IMR-90 (cell line): Measurements from ENCODE around the gene FES. TPM values are rescaled to one million over a fixed set of nuclear protein-coding genes. Genes with fewer than 3 reads are reported as not detected.

Experiments
- ATAC-seq: fragments of 200-7000 bp; cut with Tn5 transposase; 2 replicates; pipeline ENCODE4 v1.9.1; 2020; ENCODE audit warnings: low read depth, mild to moderate bottlenecking, moderate library complexity
- BruUV-seq: library from RNA; stranded (reverse); fragments of 400-500 nt; replicated peaks from 2 replicates; lab custom pipeline; 2021; lab: Mats Ljungman, UMichigan
- CTCF ChIA-PET: fragments of 300-600 bp; formaldehyde crosslinking; extraction: SDS; loops from one replicate; lab custom pipeline; 2021; ENCODE audit warnings: antibody characterized with exemption; lab: Yijun Ruan, JAX
- POLR2A ChIA-PET: fragments of 300-600 bp; sonication (Branson Sonifier 250); formaldehyde crosslinking; loops from one replicate; lab custom pipeline; 2022; ENCODE audit warnings: antibody characterized with exemption; ENCODE audit not compliant: unreplicated experiment; lab: Charles Lee
- DNase-seq: peaks from one replicate; pipeline ENCODE4 v3.0.0; 2013
- H2AFZ ChIP-seq: replicated peaks from 2 replicates; pipeline ENCODE3; 2013; ENCODE audit warnings: low read length, mild to moderate bottlenecking; ENCODE audit not compliant: poor library complexity
- H2AK5ac ChIP-seq: 2 replicates; pipeline ENCODE4 v1.6.1; 2013; ENCODE audit warnings: low read depth, low read length, inconsistent platforms
- H2AK9ac ChIP-seq: replicated peaks from 2 replicates; pipeline ENCODE3; 2013; ENCODE audit warnings: mild to moderate bottlenecking, low read depth, low read length, moderate library complexity; ENCODE audit not compliant: poor library complexity
- H2BK120ac ChIP-seq: 2 replicates; pipeline ENCODE4 v1.6.1; 2013; ENCODE audit warnings: low read depth, low read length, inconsistent platforms
- H2BK15ac ChIP-seq: 3 replicates; pipeline ENCODE4 v1.6.1; 2013; ENCODE audit warnings: low read depth, low read length, inconsistent platforms
- H2BK20ac ChIP-seq: 2 replicates; pipeline ENCODE4 v1.6.1; 2013; ENCODE audit warnings: low read depth, mild to moderate bottlenecking, inconsistent platforms, low read length, moderate library complexity
- H2BK5ac ChIP-seq: 2 replicates; pipeline ENCODE4 v1.6.1; 2013; ENCODE audit warnings: mild to moderate bottlenecking, low read depth, low read length, inconsistent platforms; ENCODE audit not compliant: poor library complexity, severe bottlenecking
- H3K14ac ChIP-seq: replicated peaks from 2 replicates; pipeline ENCODE4 v1.6.1; 2013; ENCODE audit warnings: low read depth, low read length, inconsistent platforms
- H3K18ac ChIP-seq: 2 replicates; pipeline ENCODE4 v1.6.1; 2013; ENCODE audit warnings: low read depth, low read length, control low read depth
- H3K23ac ChIP-seq: 2 replicates; pipeline ENCODE4 v1.6.1; 2013; ENCODE audit warnings: low read depth, low read length, inconsistent platforms
- H3K27ac ChIP-seq: 2 replicates; pipeline ENCODE4 v1.5.1; 2013; ENCODE audit warnings: mild to moderate bottlenecking, control low read depth, low read length; ENCODE audit not compliant: insufficient read depth
- H3K27me3 ChIP-seq: 2 replicates; pipeline ENCODE4 v1.6.1; 2013; ENCODE audit warnings: low read length; ENCODE audit not compliant: control insufficient read depth, insufficient read depth
- H3K36me3 ChIP-seq: 2 replicates; pipeline ENCODE4 v1.6.1; 2013; ENCODE audit warnings: low read length, mixed read lengths; ENCODE audit not compliant: control insufficient read depth, insufficient read depth
- H3K4ac ChIP-seq: 2 replicates; pipeline ENCODE4 v1.6.1; 2013; ENCODE audit warnings: low read depth, low read length, inconsistent platforms
- H3K4me1 ChIP-seq: 2 replicates; pipeline ENCODE4 v1.6.1; 2013; ENCODE audit warnings: low read length, mixed read lengths; ENCODE audit not compliant: control insufficient read depth, insufficient read depth
- H3K4me2 ChIP-seq: 2 replicates; pipeline ENCODE4 v1.6.1; 2013; ENCODE audit warnings: low read depth, mild to moderate bottlenecking, control low read depth, low read length, moderate library complexity
- H3K4me3 ChIP-seq: 2 replicates; pipeline ENCODE4 v1.5.1; 2013; ENCODE audit warnings: low read depth, mild to moderate bottlenecking, control low read depth, low read length, moderate library complexity; ENCODE audit not compliant: insufficient read depth
- H3K56ac ChIP-seq: 2 replicates; pipeline ENCODE4 v1.6.1; 2013; ENCODE audit warnings: low read length, inconsistent platforms; ENCODE audit not compliant: insufficient read depth; ENCODE audit errors: extremely low read depth
- H3K79me1 ChIP-seq, 2 experiments: 2 replicates each; pipeline ENCODE4 v1.6.1; 2013; ENCODE audit warnings: low read length in 2 of 2, inconsistent platforms in 1 of 2, low read depth in 1 of 2
- H3K9ac ChIP-seq: 2 replicates; pipeline ENCODE4 v1.6.1; 2013; ENCODE audit warnings: low read depth, low read length, control low read depth
- H3K9me1 ChIP-seq: 2 replicates; pipeline ENCODE4 v1.6.1; 2013; ENCODE audit warnings: low read length, inconsistent platforms; ENCODE audit not compliant: insufficient read depth
- H3K9me3 ChIP-seq: 2 replicates; pipeline ENCODE4 v1.6.1; 2013; ENCODE audit warnings: low read length; ENCODE audit not compliant: control insufficient read depth, insufficient read depth
- H4K20me1 ChIP-seq: 2 replicates; pipeline ENCODE4 v1.6.1; 2013; ENCODE audit warnings: low read length, inconsistent platforms; ENCODE audit not compliant: insufficient read depth
- H4K5ac ChIP-seq: 2 replicates; pipeline ENCODE4 v1.6.1; 2013; ENCODE audit warnings: mild to moderate bottlenecking, low read depth, low read length, control low read depth
- H4K8ac ChIP-seq, 2 experiments: 2 replicates each; pipeline ENCODE4 v1.6.1; 2013; ENCODE audit warnings: low read depth in 2 of 2, low read length in 2 of 2, control low read depth in 1 of 2, inconsistent platforms in 1 of 2
- H4K91ac ChIP-seq: 2 replicates; pipeline ENCODE4 v1.6.1; 2013; ENCODE audit warnings: low read depth, low read length, inconsistent platforms; ENCODE audit not compliant: insufficient read depth
- CTCF ChIP-seq: conservative IDR thresholded peaks from 2 replicates; pipeline ENCODE4 v1.5.1; 2012; ENCODE audit warnings: mild to moderate bottlenecking, low read depth, low read length, improper control_type of control experiment
- MAFK ChIP-seq: IDR thresholded peaks from 2 replicates; pipeline ENCODE4 v1.6.1; 2012; ENCODE audit warnings: low read depth, low read length, improper control_type of control experiment
- MAZ ChIP-seq: IDR thresholded peaks from 2 replicates; pipeline ENCODE4 v1.6.1; 2012; ENCODE audit warnings: low read depth, mild to moderate bottlenecking, low read length, improper control_type of control experiment, moderate library complexity, borderline replicate concordance
- RAD21 ChIP-seq: IDR thresholded peaks from 2 replicates; pipeline ENCODE4 v1.6.1; 2012; ENCODE audit warnings: low read length, improper control_type of control experiment
- RFX5 ChIP-seq: IDR thresholded peaks from 2 replicates; pipeline ENCODE4 v1.8.0; 2012; ENCODE audit warnings: low read depth, mild to moderate bottlenecking, low read length, moderate library complexity
- USF2 ChIP-seq: fragments of 150-350 bp; IDR thresholded peaks from 2 replicates; pipeline ENCODE4 v1.6.1; 2017; ENCODE audit warnings: mild to moderate bottlenecking, antibody characterized with exemption, low read length, low read depth
- WGBS, 2 experiments: methylation state at CpG; one replicate each; pipeline versions ENCODE4 v1.1.5 to v1.1.7; 2013; ENCODE audit warnings: missing lambda C conversion rate in 2 of 2; ENCODE audit not compliant: insufficient read length in 1 of 2; ENCODE audit errors: extremely low coverage in 2 of 2; 5-methylcytosine and 5-hydroxymethylcytosine counted together
- dilution Hi-C: fragments of 300-500 bp; cut with HindIII; formaldehyde crosslinking; loops from one replicate; pipeline ENCODE4 v1.14.3; 2018; ENCODE audit warnings: low sequenced_read_pairs; ENCODE audit not compliant: unreplicated experiment
- in situ Hi-C: fragments of 300-500 bp; cut with MboI; formaldehyde crosslinking; loops from 3 replicates; pipeline ENCODE4 v1.14.3; 2019; ENCODE audit warnings: low sequenced_read_pairs, inconsistent platforms, mixed read lengths
- intact Hi-C: fragments of 100-400 bp; cut with micrococcal nuclease; formaldehyde crosslinking; loops from 2 replicates; pipeline ENCODE4 v1.10.0; 2022
- polyA plus RNA-seq, 3 experiments: library from polyadenylated mRNA; depleted of rRNA; stranded (reverse); fragments of >200 nt; gene quantifications; 2 replicates each; pipeline ENCODE4 v1.2.3, GENCODE V29; 2012; ENCODE audit warnings: low replicate concordance in 1 of 3
- total RNA-seq: library from RNA; depleted of rRNA; stranded (reverse); fragments of >200 nt; gene quantifications from 2 replicates; pipeline ENCODE4 v1.2.3, GENCODE V29; 2012

The FES gene
- total and polyA plus RNA-seq, 2 of the 4 experiments (the other 2 are of a cell fraction), result 10.5 to 11.7 TPM

- ATAC-seq, result no peak
- no peak for DNase-seq
- Histone ChIP-seq H3K79me1 (no peaks in the 10 kb centered on the region), H3K23ac (no peak overlapping the region), H4K8ac (no peak overlapping the region), H2BK20ac (no peak overlapping the region), H2AFZ (no peak overlapping the region), H3K4me1 (peaks cover 7% of the 10 kb centered on the region; the same call in 1 of the 2 replicates), H3K9me1 (peaks cover 3% of the 10 kb centered on the region; the same call in 1 of the 2 replicates), H3K4me2 (no peak overlapping the region), H3K56ac (no peak overlapping the region), H2AK5ac (no peak overlapping the region), H2AK9ac (no peak overlapping the region), H3K9ac (no peak overlapping the region), H2BK15ac (no peak overlapping the region), H2BK5ac (no peak overlapping the region), H3K14ac (no peak overlapping the region), H4K5ac (no peak overlapping the region), H4K20me1 (no peaks in the 10 kb centered on the region), H3K4ac (no peak overlapping the region), H2BK120ac (no peak overlapping the region), H3K4me3 (no peak overlapping the region), H3K27ac (no peak overlapping the region), H3K36me3 (peaks cover 49% of the 10 kb centered on the region), H3K18ac (no peak overlapping the region), H3K9me3 (no peaks in the 10 kb centered on the region), H3K27me3 (no peaks in the 10 kb centered on the region), H4K91ac (no peak overlapping the region)
- dilution Hi-C loops, result no loop called here
- TF ChIP-seq RFX5 (no peak), RAD21 (no peak), USF2 (no peak), MAFK (no peak), CTCF (no peak), MAZ (no peak)
- ChIA-PET CTCF (no interaction called here), POLR2A (no interaction called here)
- BruUV-seq, result no TSS peak
- 93% methylated on average over 2 of the region's 19 CpGs; no CpG with 5 or more reads in 1 of the 2 experiments for WGBS, 2 experiments
- in situ Hi-C loops, result no loop called here
- intact Hi-C loops, result no loop called here
These were observed 27.0 kb downstream of the FES start for GRCh38 chr15:90911302-90911623.
